Left lobe of liver (tissue), 2 donors: Measurements from ENCODE around the gene CYP2J2. TPM values are rescaled to one million over a fixed set of nuclear protein-coding genes. Genes with fewer than 3 reads are reported as not detected.
"Not testable (repeated sequence)": the region's sequence is repeated elsewhere in the genome, so short reads cannot be mapped to it uniquely, and the experiment has no call there.

Experiments used
- ATAC-seq: fragments of 200-7000 bp; cut with Tn5 transposase; one replicate; pipeline ENCODE4 v1.9.1; 2020; ENCODE audit warnings: mild to moderate bottlenecking, moderate library complexity
- DNase-seq: peaks from one replicate; pipeline ENCODE4 v3.0.0-alpha.2; 2020; ENCODE audit warnings: low spot score
- total RNA-seq: library from RNA; stranded (reverse); gene quantifications from one replicate; pipeline ENCODE4 v1.2.1, GENCODE V29; 2021
- donor health status: DM: no; HTN: no; CAD: no; lungs with moderate emphysema.
- donor health status: DM: no; HTN: yes; CAD: no.

The CYP2J2 gene
- total RNA-seq, 1 donor from 2014 or later: 61.9 TPM

GRCh38 chr1:59921258-59921899 is 5.2 kb downstream of the CYP2J2 start:
- ATAC-seq, DNase-seq: not testable (repeated sequence)

DNA sequence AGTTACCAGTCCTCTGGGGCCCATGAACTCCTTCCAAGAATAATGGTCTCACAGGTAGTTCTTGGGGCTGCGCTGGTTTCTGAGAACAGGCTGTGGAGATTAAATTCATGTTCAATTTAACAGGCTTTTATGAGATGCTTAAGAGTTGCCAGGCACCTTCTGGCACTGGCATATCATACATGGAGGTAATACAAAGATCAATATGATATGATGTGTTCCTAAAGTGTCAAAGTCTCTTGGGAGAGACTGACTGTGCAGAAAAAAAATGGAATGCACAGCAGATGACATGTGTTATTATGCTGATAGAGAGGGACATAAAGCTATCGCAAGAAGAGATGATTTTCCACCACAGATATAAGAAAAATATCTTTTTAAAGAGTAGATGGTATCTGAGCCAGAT is 6.8 kb downstream of the CYP2J2 start:
- no peak for DNase-seq
- no peak for ATAC-seq

GRCh38 chr1:59917785-59918180 is 8.8 kb downstream of the CYP2J2 start:
- ATAC-seq (no peak), DNase-seq (no peak)

DNA sequence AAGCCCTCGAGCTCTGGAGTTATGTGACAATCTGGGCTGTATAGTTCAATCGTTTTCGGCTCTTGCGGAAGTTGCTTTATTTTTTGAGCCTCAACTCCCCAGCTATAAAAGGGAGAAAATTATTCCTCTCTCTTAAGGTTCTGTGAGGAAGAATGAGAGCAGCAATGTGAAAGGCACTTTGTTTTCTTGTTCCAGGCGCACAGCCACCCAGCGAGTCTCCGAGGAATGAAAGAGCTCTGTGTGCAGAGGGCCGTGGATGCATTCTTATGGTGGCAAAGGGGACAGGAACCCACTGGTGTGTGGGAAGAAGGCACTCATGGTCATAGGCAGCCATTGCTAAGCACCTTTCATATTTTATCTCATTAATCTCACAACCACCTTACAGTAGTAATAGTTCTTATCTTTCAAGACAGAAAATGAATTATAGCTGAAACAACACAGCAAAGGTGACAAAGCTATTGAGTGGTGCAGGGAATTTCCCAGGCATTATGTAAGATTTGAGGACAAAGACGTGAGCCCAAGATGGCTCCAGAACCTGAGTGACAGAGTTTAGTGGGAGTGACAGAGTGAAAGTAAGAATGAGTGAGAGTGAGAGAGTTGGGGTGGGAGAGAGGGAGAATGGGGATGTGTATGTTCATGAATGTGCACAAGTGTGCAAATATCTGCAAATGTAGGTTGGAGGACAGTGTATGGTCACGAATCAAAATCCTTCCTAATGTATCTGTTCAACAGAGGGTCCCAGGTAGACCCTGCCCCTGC is 9.4 kb downstream of the CYP2J2 start:
- ATAC-seq (no peak), DNase-seq (no peak)

GRCh38 chr1:59915516-59915915 is 11.1 kb downstream of the CYP2J2 start:
- ATAC-seq: no peak
- DNase-seq: no peak

DNA sequence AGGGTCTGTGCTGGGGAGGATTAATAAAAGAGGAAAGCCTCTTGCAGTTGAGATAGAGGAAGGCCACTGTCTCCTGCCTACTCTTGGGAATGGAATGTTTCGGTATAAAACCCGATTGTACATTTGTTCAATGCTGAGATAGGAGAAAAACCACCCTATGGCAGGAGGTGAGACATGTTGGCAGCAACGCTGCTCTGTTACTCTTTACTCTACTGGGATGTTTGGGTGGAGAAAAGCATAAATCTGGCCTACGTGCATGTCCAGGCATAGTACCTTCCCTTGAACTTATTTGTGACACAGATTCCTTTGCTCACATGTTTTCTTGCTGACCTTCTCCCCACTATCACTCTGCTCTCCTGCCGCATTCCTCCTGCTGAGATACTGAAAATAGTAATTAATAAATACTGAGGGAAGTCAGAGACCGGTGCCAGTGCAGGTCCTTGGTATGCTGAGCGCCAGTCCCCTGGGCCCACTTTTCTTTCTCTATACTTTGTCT is 11.7 kb downstream of the CYP2J2 start:
- ATAC-seq, DNase-seq: not testable (repeated sequence)

DNA sequence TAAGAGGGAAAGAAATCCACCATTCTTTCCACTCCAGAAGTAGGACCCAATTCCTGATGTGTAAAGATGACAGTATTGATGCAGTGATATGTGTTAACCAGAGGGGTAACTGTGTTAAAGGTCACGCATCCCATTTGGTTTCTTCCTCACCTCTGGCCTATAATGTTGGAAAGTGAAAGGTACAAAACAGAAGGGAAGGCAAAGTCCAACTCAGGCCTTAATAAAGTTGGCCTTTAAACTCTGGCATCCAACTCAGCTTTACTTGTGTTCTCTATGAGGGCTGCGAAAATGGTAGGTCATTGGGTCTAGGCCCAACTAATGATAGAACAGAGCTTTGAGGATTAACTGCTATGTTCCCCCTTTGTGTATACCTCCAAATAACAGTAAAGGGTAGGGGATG is 17.9 kb downstream of the CYP2J2 start:
- DNase-seq (peak; percentile 58), ATAC-seq (peak; percentile 94)

- ATAC-seq: no peak
- no peak for DNase-seq
These were observed 18.5 kb downstream of the CYP2J2 start for GRCh38 chr1:59908084-59908483.

DNA sequence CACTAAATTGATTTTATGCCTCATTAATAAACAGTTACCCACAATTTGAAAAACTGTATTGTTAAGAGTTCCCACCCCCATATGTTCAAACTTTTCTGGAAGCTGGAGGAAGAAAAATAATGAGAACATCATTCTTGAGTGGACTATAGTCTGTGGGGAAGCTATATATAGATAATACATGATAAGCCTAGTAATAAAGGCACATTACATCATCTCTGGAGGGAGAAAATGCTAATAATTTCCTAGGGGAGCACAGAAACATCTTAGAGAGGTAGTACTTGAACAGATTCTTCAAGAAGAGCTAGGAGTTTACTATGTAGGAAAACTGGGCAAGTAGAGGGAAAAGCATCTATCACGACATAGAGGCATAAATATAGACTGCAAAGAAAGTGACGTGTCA is 19.6 kb downstream of the CYP2J2 start:
- DNase-seq (no peak), ATAC-seq (no peak)

- ATAC-seq (peak; percentile 91), DNase-seq (no peak)
These were observed 23.3 kb downstream of the CYP2J2 start for GRCh38 chr1:59903141-59903754.

- DNase-seq: no peak
- ATAC-seq: no peak
These were observed 24.7 kb downstream of the CYP2J2 start for GRCh38 chr1:59901770-59902388.

GRCh38 chr1:59900640-59901039 is 25.9 kb downstream of the CYP2J2 start:
- ATAC-seq (peak; percentile 36), DNase-seq (no peak)

- ATAC-seq (no peak), DNase-seq (no peak)
These were observed 27.6 kb downstream of the CYP2J2 start for GRCh38 chr1:59898927-59899326.

GRCh38 chr1:59897165-59897564 is 29.4 kb downstream of the CYP2J2 start:
- ATAC-seq (no peak), DNase-seq (no peak)

- no peak for DNase-seq
- ATAC-seq: peak; percentile 57
These were observed 33.4 kb downstream of the CYP2J2 start for GRCh38 chr1:59892841-59893811.

DNA sequence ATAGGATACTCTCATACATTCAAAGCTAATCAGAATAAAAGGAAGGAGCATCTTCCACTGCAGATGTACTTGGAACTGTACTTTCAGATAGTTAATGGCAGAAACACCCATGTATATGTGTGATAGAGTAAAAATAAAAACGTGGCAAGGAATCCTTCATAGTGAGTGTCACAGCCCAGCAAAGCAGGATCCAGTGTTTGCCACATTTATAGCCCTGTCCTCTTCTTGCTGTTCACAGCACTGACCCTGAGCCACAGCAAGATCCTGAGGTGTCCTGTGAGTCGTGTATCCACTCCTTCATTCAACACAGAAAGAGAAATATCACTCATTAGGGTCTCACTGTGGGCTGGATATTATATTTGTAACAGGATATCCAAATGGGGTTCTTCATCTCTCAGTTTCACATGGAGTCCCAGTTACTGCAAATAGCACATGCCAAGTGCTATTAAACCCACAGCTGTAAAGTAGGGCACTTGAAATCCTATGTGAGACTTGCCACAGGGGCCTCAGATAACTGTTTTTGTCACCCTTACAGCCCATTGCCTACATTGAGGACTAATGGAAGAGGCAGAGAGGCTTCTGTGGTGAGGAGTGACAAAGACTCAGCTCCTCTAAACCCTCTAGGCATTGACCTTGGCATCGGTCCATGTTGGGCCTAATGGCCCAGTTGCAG is 41.3 kb downstream of the CYP2J2 start:
- ATAC-seq (peak; percentile 32), DNase-seq (no peak)

GRCh38 chr1:59880735-59881134 is 45.8 kb downstream of the CYP2J2 start:
- DNase-seq: peak; percentile 78
- peak; percentile 60 for ATAC-seq

DNA sequence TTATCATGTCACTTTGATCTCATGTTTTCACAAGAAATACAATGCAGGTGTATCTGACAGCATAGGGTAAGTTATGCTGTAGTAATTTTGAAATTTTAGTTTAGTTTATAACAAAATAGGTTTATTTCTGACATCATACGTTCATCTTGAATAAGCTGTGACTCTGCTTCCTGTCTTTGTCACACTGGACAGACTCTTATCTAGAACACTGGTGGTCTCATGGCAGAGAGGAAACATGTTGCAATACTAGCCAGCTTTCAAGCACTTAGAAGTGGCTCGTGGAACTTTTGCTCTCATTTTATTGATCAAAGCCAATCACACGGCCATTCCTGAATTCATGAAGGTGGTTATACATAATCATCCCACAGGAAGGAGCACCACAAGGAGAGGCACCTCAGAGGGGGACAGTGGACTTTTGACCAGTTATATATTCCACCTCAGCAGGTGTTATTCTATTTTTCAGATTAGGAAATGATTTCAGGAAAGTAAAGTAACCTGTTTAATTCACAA is 46.5 kb downstream of the CYP2J2 start:
- peak; percentile 16 for ATAC-seq
- DNase-seq: no peak

DNA sequence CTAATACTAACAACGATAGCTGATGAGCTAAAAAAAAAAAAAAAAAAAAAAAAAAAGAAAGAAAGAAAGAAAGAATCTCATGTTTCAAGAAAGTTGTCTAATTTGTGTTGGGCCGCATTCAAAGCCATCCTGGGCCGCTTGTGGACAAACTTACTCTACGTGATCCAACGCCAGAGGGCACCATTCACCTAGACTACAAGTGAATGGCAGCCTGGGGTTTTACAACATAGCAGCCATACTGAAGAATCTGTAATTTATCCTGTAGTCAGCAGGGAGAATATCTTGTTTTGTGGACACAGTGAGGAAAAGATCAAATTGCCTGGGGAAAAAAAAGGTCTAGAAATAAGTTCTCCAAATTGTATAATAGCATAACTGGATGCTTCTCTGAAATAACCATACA is 47.0 kb downstream of the CYP2J2 start:
- DNase-seq: peak; percentile 77
- peak; percentile 94 for ATAC-seq
